GM21528 (cell line): ENCODE data around the gene FADS1.

ENCODE experiments used
- ATAC-seq: cut with Tn5 transposase; IDR thresholded peaks from one replicate; pipeline ENCODE4 v1.9.1; 2021; ENCODE audit warnings: mild to moderate bottlenecking, moderate library complexity; ENCODE audit not compliant: unreplicated experiment, low FRiP score

The FADS1 gene

DNA sequence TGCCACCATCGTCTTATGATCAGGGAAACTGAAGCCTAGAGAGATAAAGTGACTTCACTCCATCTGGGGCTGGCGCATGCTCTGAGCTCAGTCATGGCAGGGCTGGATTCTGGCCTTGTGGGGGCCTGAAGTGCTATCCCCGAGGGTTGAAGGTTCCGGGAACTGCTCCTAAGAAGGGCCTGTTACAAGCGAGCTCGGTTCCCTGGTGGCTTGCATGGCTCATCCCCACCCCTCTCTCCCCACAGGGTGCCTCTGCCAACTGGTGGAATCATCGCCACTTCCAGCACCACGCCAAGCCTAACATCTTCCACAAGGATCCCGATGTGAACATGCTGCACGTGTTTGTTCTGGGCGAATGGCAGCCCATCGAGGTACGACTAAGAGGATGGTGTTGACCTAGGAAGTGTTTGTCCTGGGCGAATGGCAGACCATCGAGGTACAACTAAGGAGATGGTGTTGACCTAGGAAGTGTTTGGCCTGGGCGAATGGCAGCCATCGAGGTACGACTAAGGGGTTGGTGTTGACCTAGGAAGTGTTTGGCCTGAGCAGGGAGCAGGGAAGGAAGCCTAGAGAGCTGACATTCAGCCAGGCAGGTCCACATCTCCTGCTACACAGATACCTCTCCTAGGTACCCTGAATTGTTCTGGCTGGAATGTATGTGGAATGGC is 31.2 kb upstream of the FADS1 start:
- no peak for ATAC-seq

- no peak for ATAC-seq
Measured at GRCh38 chr11:61846362-61847020, 29.7 kb upstream of the FADS1 start.

- no peak for ATAC-seq
Measured at GRCh38 chr11:61844909-61845565, 28.2 kb upstream of the FADS1 start.

- ATAC-seq = no peak
Measured at GRCh38 chr11:61842528-61842820, 25.7 kb upstream of the FADS1 start.

DNA sequence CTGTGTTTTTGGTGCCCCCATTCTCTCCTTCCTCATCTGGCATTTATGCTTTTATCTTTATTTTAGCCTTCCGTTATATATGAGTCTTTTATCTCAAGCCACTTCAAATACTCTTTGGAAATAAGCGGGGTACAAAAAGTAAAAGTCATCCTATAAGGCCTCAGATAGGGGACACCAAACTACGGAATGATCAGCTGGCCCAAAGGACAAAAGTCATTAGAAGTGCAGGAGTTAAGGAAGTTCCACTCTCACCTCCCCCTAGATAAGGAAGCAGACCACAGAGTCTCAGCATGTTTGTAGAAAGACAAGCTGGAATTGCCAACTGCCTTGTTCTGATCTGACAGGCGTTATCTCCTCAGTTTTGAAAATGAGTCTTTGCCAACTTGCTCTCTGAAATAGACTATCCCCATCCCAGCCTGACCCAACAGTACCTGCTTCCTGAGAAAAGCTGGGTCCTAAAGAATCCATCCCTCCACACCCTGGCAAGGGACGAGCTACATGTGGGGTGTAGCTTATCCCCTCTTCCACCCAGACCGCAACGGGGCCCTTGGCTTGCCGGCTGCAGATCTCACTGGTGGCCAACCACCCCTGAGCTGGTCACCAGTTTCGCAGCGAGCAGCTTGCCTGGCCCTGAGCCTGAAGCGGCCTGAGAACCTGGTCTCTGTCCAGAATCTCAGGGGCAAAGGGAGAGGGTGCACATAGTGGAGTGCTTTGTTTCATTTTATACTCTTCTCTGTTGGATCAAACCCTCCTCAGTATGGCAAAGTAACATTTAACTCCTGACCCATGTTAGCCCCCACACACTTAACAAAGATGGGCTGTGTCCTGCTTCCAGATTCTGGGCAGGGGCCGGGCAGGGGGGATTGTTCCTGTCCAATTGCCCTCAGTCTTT is 25.1 kb upstream of the FADS1 start:
- no peak for ATAC-seq

DNA sequence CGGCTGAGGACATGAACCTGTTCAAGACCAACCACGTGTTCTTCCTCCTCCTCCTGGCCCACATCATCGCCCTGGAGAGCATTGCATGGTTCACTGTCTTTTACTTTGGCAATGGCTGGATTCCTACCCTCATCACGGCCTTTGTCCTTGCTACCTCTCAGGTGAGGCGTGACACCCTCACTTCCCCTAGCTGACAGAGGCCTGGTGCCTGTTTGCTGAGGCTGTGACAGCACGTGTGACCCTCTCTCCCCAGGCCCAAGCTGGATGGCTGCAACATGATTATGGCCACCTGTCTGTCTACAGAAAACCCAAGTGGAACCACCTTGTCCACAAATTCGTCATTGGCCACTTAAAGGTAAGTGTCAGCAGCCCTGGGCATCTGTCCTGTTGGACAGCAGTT is 23.6 kb upstream of the FADS1 start:
- no peak for ATAC-seq

DNA sequence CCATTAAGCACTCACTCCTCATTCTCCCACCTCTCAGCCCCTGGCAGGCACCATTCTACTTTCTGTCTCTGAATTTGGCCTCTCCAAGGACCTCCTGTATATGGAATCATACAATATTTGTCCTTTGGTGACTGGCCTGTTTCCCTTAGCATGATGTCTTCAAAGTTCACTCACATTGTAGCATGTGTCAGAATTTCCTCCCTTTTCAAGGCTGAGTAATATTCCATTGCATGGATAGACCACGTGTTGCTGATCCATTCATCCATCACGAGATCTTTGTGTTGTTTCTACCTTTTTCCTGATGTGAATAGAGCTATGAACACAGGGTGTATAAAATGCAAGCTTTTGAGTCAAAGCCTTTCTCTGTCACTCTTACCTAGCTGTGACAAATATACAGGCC is 22.9 kb upstream of the FADS1 start:
- no peak for ATAC-seq

- no peak for ATAC-seq
Measured at GRCh38 chr11:61838921-61839320, 22.1 kb upstream of the FADS1 start.

- ATAC-seq = no peak
Measured at GRCh38 chr11:61838501-61838900, 21.7 kb upstream of the FADS1 start.

DNA sequence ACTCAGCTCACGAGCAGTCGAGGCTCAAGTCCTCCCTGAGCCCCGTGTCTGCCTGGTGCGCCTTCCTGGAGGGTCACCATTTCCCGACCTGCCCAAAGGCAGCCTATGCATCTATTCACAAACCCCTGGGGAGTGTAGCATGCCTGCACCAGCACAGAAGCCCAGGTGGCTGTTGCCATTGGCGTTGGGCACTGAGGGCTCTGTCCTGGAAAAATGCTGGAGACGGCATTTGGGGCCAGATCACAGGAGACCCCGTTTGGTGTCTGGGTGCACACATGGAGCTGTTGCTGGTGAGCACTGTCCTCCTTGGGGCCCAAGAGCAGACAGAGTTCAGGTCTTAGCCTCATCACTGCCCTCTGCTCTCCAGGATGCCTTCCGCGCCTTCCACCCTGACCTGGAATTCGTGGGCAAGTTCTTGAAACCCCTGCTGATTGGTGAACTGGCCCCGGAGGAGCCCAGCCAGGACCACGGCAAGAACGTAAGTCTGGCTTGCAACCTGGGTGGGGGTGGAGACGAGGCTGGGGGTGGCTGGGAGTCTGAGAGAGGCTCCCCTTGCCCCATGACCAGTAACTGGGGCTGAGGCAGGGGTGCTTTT is 20.7 kb upstream of the FADS1 start:
- ATAC-seq = no peak

DNA sequence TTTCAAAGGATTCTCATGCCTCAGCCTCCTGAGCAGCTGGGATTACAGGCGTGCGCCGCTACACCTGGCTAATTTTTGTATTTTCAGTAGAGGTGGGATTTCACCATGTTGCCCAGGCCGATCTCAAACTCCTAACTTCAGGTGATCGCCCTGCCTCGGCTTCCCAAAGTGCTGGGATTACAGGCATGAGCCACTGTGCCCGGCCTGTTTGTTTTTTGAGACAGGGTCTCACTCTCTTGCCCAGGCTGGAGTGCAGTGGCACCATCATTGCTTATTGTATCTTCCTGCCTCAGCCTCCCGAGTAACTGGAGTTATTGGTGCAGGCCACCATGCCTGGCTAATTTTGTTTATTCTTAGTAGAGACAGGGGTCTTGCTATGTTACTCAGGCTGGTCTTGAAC is 19.4 kb upstream of the FADS1 start:
- no peak for ATAC-seq

DNA sequence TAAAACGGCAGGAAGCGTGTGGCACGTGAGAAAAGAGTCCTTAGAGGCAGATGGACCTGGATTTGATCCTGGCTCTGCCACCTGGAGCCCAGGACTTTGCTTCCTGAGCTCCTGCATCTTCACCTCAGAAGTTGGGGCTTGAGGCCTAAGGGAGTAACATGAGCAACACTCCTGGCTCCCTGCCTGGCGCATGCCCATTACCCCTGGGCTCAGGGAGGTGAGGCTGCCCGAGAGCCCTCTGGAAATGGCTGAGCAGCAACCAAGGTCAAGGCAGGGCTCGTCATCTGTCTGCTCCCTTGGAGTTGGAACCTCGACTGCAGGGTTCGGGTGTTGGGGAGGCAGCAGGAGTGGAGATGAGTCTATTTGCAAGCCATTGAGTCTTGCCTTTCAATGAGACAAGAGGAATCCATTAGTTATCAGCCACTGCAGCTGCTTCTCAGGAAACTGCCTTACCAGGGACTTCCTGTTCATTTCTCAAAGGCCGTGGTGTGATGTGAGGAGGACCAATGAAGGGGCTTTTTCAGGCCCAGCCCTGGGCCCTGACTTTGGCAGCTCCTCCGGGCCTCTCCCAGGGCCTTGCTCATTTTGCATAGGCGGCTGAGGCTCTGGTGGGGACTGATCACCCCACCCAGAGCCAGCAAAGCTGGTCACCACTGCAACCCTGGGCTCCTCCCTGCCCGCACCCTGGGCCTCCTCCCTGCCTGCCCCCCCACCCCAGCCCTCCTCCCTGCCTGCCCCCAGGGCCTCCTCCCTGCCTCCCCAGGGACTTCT is 17.7 kb upstream of the FADS1 start:
- ATAC-seq = peak; percentile 81

DNA sequence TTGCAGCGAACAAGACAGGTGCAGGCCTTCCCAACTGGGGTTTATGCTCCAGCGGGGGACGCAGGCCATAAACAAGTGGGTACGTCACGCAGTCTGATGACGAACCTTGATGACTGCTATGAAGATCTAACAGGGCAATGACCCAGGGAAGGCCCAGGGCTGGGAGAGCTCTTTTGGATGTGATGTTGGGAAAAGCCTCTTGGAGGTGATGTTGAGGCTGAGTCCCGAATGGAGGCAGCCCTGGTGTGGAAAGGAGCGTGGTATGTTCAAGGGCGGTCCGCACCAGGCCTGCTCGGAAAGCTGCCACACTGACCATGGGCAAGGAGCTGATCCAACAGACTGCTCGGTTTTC is 17.1 kb upstream of the FADS1 start:
- ATAC-seq = no peak

- ATAC-seq = no peak
Measured at GRCh38 chr11:61833471-61833870, 16.7 kb upstream of the FADS1 start.

GRCh38 chr11:61832754-61833153 is 16.0 kb upstream of the FADS1 start:
- ATAC-seq = no peak

DNA sequence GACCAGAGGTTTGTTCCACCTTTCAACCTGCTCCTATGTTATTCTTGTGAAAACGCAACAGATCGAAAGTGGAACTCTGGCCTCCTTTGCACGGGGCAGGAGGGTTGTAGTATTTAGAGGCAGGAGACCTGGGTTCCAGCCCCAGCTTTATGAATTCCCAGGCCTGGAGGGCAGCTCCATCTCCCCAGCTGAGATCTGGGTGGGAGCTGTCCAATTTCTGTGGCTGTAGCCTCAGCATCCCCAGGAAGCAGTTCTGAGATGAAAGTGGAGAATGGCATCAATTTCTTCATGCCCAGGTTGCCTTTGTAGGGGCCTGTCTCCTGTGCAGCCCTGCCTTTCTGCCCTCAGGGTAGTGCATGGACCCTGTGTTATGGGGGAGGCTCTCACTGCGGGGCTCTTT is 15.4 kb upstream of the FADS1 start:
- no peak for ATAC-seq

DNA sequence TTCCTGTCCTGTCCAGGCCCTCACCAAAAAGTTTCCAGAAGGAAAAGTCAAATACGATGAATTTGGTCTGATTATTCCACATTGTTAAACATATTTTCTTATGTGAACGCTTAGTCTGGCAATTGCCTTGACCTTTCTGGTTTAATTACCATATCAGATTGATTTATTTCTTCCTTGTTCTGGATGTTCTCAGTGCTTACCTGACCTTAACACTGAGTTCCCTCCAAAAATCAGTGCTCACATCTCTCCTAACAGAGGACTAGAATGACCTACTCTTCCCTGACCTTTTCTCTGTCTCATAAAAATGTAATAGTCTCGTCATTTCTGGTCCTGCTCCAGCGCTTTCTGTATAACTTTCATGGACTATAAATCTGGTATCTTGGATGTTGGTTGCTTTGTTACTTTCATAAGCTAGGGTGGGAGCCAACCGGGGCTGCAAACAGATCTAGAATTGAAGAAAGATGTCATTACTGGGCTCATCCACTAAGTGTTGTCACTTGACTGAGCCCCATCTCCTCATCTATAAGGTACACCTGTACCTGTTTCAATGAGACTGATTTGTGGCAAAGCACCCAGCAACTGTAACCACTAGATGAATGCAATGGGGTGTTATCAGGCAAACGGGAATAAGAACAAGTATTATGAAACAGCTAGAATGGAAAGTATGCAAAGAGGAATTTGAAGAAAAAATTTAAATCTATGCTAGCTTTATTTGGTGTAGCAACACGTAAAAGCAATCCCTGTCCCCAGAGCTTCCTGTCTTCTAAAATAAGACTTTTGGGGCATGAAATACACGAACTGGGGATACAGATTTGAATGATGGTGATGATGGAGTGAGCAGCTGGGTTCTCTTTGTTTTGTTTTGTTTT is 13.7 kb upstream of the FADS1 start:
- ATAC-seq = no peak

DNA sequence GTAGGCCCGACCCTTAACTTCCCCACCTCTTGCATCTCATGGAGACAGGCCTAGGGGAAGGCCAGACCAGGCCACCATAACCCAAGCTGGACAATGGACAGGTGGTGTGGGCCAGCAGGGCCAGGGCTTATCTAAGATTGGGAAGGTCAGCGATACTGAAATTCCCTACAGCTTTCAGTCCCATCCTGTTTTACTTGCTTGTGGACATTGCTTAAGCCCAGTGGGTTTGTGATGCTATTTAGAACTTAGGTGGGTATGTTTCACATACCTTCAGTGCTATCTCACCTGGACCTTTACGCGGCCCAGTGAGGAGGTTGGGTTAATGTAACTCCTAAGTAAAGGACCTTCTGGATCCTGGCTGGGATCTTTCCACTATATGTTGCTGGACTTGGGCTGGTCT is 13.0 kb upstream of the FADS1 start:
- no peak for ATAC-seq
